Left colon (tissue), 2 donors: ENCODE results near the gene IL20. TPM values are rescaled to one million over a fixed set of nuclear protein-coding genes. Genes with fewer than 3 reads are reported as not detected.
A peak's percentile ranks its signal among the peaks of the same experiment; 100 is the strongest.

Experiments used
- ATAC-seq: fragments of 200-7000 bp; cut with Tn5 transposase; one replicate; pipeline ENCODE4 v1.9.1; 2020; ENCODE audit warnings: mild to moderate bottlenecking, moderate library complexity
- DNase-seq, 2 donors: peaks; one replicate each; pipeline ENCODE4 v3.0.0-alpha.2; 2020
- intact Hi-C, 2 donors: fragments of 100-400 bp; cut with DNase I in 1 of 2; cut with micrococcal nuclease in 1 of 2; formaldehyde crosslinking; loops; one replicate each; pipeline versions ENCODE4 v1.11.2 to v1.14.0; 2022; cut with DNase I, micrococcal nuclease
- total RNA-seq, 2 donors: library from RNA; stranded (reverse); fragmentation: NEBNext Ultra II Directional; extraction: Animal tissue kit (Norgen Biotek cat#: 25700); gene quantifications; one replicate each; pipeline ENCODE4 v1.2.1, GENCODE V29; 2021
- donor health status: DM: no; HTN: no; CAD: no.
- donor health status: DM: yes; HTN: yes; CAD: no.

The IL20 gene
- total RNA-seq, 2 donors from 2014 or later = not detected

GRCh38 chr1:206896261-206896660 is 30.8 kb downstream of the IL20 start:
- intact Hi-C loops = no loop called here
- DNase-seq (no peak), ATAC-seq (no peak)

- DNase-seq (no peak), ATAC-seq (no peak)
- intact Hi-C loops = no loop called here
These were observed 31.8 kb downstream of the IL20 start, which contains the start of gene IL24 for GRCh38 chr1:206897175-206897574. Gene IL24, plus strand, starts transcription at chr1:206897443. Its CDS starts 390 bp downstream, at chr1:206897833.

GRCh38 chr1:206898089-206898914 is 32.9 kb downstream of the IL20 start:
- DNase-seq = no peak
- ATAC-seq = no peak

GRCh38 chr1:206898915-206899431 is 33.5 kb downstream of the IL20 start:
- no peak for ATAC-seq
- intact Hi-C loops = no loop called here
- no peak for DNase-seq

More at GRCh38 chr1:206898089-206898914, 32.9 kb downstream of the IL20 start:
- intact Hi-C loops = no loop called here

GRCh38 chr1:206899717-206900116 is 34.3 kb downstream of the IL20 start:
- intact Hi-C loops = no loop called here
- DNase-seq = no peak
- no peak for ATAC-seq

- ATAC-seq = no peak
- DNase-seq = no peak
- intact Hi-C loops = no loop called here
These were observed 34.7 kb downstream of the IL20 start for GRCh38 chr1:206900149-206900548.

GRCh38 chr1:206901944-206902343 is 36.5 kb downstream of the IL20 start:
- no peak for ATAC-seq
- no peak for DNase-seq
- intact Hi-C loops = loop anchor here in 1 of 2 donors (2.0 kb wide), 1 partner anchor 33 kb away; no protein-coding TSS in a partner anchor

- no peak for ATAC-seq
- intact Hi-C loops = loop anchor here in 1 of 2 donors (2.0 kb wide), 1 partner anchor 34 kb away; no protein-coding TSS in a partner anchor
These were observed 37.3 kb downstream of the IL20 start for GRCh38 chr1:206902702-206903101.

GRCh38 chr1:206903687-206904086 is 38.3 kb downstream of the IL20 start:
- DNase-seq = no peak
- intact Hi-C loops = loop anchor here in 1 of 2 donors (2.0 kb wide), 1 partner anchor 35 kb away; no protein-coding TSS in a partner anchor
- ATAC-seq = no peak

More at GRCh38 chr1:206902702-206903101, 37.3 kb downstream of the IL20 start:
- DNase-seq = no peak

- intact Hi-C loops = no loop called here
- ATAC-seq (no peak), DNase-seq (no peak)
These were observed 39.2 kb downstream of the IL20 start for GRCh38 chr1:206904423-206905142.

GRCh38 chr1:206905295-206906164 is 40.1 kb downstream of the IL20 start:
- no peak for DNase-seq
- ATAC-seq = no peak
- intact Hi-C loops = no loop called here

GRCh38 chr1:206907304-206907991 is 42.0 kb downstream of the IL20 start:
- ATAC-seq (no peak), DNase-seq (no peak)
- intact Hi-C loops = no loop called here

GRCh38 chr1:206908038-206908437 is 42.6 kb downstream of the IL20 start:
- DNase-seq = no peak
- intact Hi-C loops = no loop called here

GRCh38 chr1:206909161-206909882 is 43.9 kb downstream of the IL20 start:
- intact Hi-C loops = no loop called here
- DNase-seq (peak; percentile 76 to 82), ATAC-seq (peak; percentile 86)

More at GRCh38 chr1:206908038-206908437, 42.6 kb downstream of the IL20 start:
- no peak for ATAC-seq

GRCh38 chr1:206909883-206910318 is 44.5 kb downstream of the IL20 start:
- DNase-seq (no peak), ATAC-seq (peak; percentile 5)
- intact Hi-C loops = loop anchor here in 1 of 2 donors (10.0 kb wide), 2 partner anchors 175 to 275 kb away; partner anchors contain the start of gene DYRK3

GRCh38 chr1:206911064-206911663 is 45.7 kb downstream of the IL20 start:
- intact Hi-C loops = loop anchor here in 1 of 2 donors (10.0 kb wide), 2 partner anchors 176 to 276 kb away; partner anchors contain the start of gene DYRK3
- peak; percentile 31 for ATAC-seq
- DNase-seq = no peak
